HepG2 (cell line): ENCODE data around the gene SPCS1. TPM values are rescaled to one million over a fixed set of nuclear protein-coding genes. Genes with fewer than 3 reads are reported as not detected.

Source experiments
- ATAC-seq: fragments of 200-7000 bp; cut with Tn5 transposase; 3 replicates; pipeline ENCODE4 v1.9.1; 2020; ENCODE audit warnings: mild to moderate bottlenecking, moderate library complexity
- BruUV-seq: library from RNA; stranded (reverse); fragments of 400-500 nt; replicated peaks from 2 replicates; lab custom pipeline; 2021; lab: Mats Ljungman, UMichigan
- CTCF ChIA-PET: fragments of 300-600 bp; formaldehyde crosslinking; extraction: SDS; loops from one replicate; lab custom pipeline; 2021; ENCODE audit warnings: low total read pairs, inconsistent platforms, low intra/inter-chr PET ratio; lab: Yijun Ruan, JAX
- POLR2A ChIA-PET: fragments of 350-600 bp; sonication (Branson Sonifier 250); formaldehyde crosslinking; loops from one replicate; lab custom pipeline; 2020; ENCODE audit warnings: antibody characterized with exemption, inconsistent platforms; lab: Yijun Ruan, JAX
- DNase-seq: peaks from one replicate; pipeline ENCODE4 v3.0.0-alpha.2; 2015; ENCODE audit warnings: low spot score
- FAIRE-seq: peaks from 3 replicates; lab custom pipeline; 2011; peaks lifted over from hg19 to GRCh38; lab: Jason Lieb, UNC
- H2AFZ ChIP-seq: one replicate; pipeline ENCODE4 v1.6.1; 2011; ENCODE audit warnings: low read length, inconsistent platforms
- H3K27ac ChIP-seq: fragments of 300-600 bp; 3 replicates; pipeline ENCODE4 v1.8.0; 2011; ENCODE audit warnings: mixed run types, mild to moderate bottlenecking, mixed read lengths, low read length, inconsistent platforms; ENCODE audit not compliant: insufficient read depth; ENCODE audit errors: extremely low read length
- H3K27me3 ChIP-seq, 2 experiments: fragments of 200-600 bp in 1 of 2; 2 replicates in 1 of 2; 3 replicates in 1 of 2; pipeline versions ENCODE4 v1.6.0 to v1.8.0; 2011; ENCODE audit warnings: low read length in 2 of 2, mild to moderate bottlenecking in 2 of 2, moderate library complexity in 2 of 2, inconsistent platforms in 1 of 2; ENCODE audit not compliant: insufficient read depth in 2 of 2, control insufficient read depth in 1 of 2
- H3K36me3 ChIP-seq, 2 experiments: fragments of 200-600 bp in 1 of 2; replicated peaks in 1 of 2; 2 replicates in 1 of 2; 3 replicates in 1 of 2; pipeline versions ENCODE4 v1.5.1 to v1.8.0; 2011; ENCODE audit warnings: low read length in 2 of 2, inconsistent platforms in 1 of 2; ENCODE audit not compliant: insufficient read depth in 2 of 2, control insufficient read depth in 1 of 2
- H3K4me1 ChIP-seq: 2 replicates; pipeline ENCODE4 v1.5.1; 2012; ENCODE audit warnings: low read length, inconsistent platforms; ENCODE audit not compliant: insufficient read depth
- H3K4me2 ChIP-seq: 2 replicates; pipeline ENCODE4 v1.6.0; 2011; ENCODE audit warnings: low read depth, low read length, inconsistent platforms
- H3K4me3 ChIP-seq, 3 experiments: fragments of 200-600 bp in 1 of 3; sonication (generic), shearing (Covaris generic) in 1 of 3; replicated peaks in 1 of 3; 2 replicates each; pipeline ENCODE4 v1.5.1; 2011 to 2016; ENCODE audit warnings: low read length in 3 of 3, inconsistent platforms in 2 of 3, low read depth in 2 of 3, mild to moderate bottlenecking in 2 of 3, control low read depth in 1 of 3, mixed read lengths in 1 of 3; ENCODE audit not compliant: insufficient read depth in 1 of 3
- H3K79me2 ChIP-seq: one replicate; pipeline ENCODE4 v1.6.1; 2011; ENCODE audit warnings: low read length, inconsistent platforms; ENCODE audit not compliant: insufficient read depth
- H3K9ac ChIP-seq: 2 replicates; pipeline ENCODE4 v1.6.0; 2011; ENCODE audit warnings: mild to moderate bottlenecking, low read depth, low read length, inconsistent platforms; ENCODE audit not compliant: insufficient read depth
- H3K9me3 ChIP-seq: 2 replicates; pipeline ENCODE4 v1.5.1; 2012; ENCODE audit warnings: mild to moderate bottlenecking, low read length
- H4K20me1 ChIP-seq: 2 replicates; pipeline ENCODE4 v1.6.0; 2011; ENCODE audit warnings: inconsistent platforms, mild to moderate bottlenecking, low read length, moderate library complexity; ENCODE audit not compliant: insufficient read depth
- ARID3A ChIP-seq: IDR thresholded peaks from 2 replicates; pipeline ENCODE4 v1.6.1; 2012; ENCODE audit warnings: low read depth, low read length, improper control_type of control experiment
- BCL6 ChIP-seq: IDR thresholded peaks from 2 replicates; pipeline ENCODE4 v1.6.1; 2016; ENCODE audit warnings: missing genetic modification reagents, missing compliant biosample characterization
- E2F2 ChIP-seq: sonication (generic); formaldehyde crosslinking; IDR thresholded peaks from 2 replicates; pipeline ENCODE4 v1.4.0; 2020; ENCODE audit warnings: missing genetic modification reagents, borderline replicate concordance
- HNRNPK ChIP-seq: fragments of 200-400 bp; formaldehyde crosslinking; IDR thresholded peaks from 2 replicates; pipeline ENCODE4 v1.6.1; 2018; ENCODE audit warnings: low read length, low read depth, moderate library complexity, mild to moderate bottlenecking; ENCODE audit not compliant: poor library complexity, severe bottlenecking
- KAT2B ChIP-seq: fragments of 150-350 bp; IDR thresholded peaks from 2 replicates; pipeline ENCODE4 v1.6.1; 2014; ENCODE audit warnings: low read depth, low read length, borderline replicate concordance
- MIER3 ChIP-seq: IDR thresholded peaks from 2 replicates; pipeline ENCODE4 v1.6.1; 2016; ENCODE audit warnings: missing compliant biosample characterization, borderline replicate concordance
- NCOR1 ChIP-seq: fragments of 200-600 bp; sonication (generic); IDR thresholded peaks from 2 replicates; pipeline ENCODE4 v1.7.0; 2017; ENCODE audit warnings: antibody characterized with exemption, low read length, borderline replicate concordance
- SATB2 ChIP-seq: sonication (generic); formaldehyde crosslinking; IDR thresholded peaks from 2 replicates; pipeline ENCODE4 v1.5.0; 2020; ENCODE audit warnings: missing genetic modification reagents
- SKI ChIP-seq: fragments of 450-650 bp; IDR thresholded peaks from one replicate; pipeline ENCODE4 v1.6.1; 2018; ENCODE audit warnings: mild to moderate bottlenecking; ENCODE audit not compliant: partially characterized antibody
- THAP11 ChIP-seq: IDR thresholded peaks from 2 replicates; pipeline ENCODE4 v1.6.1; 2016; ENCODE audit warnings: missing biosample characterization, missing genetic modification reagents
- ZNF232 ChIP-seq: sonication (generic); formaldehyde crosslinking; IDR thresholded peaks from 2 replicates; pipeline ENCODE4 v1.4.0; 2020; ENCODE audit warnings: missing genetic modification reagents, borderline replicate concordance
- ZNF720 ChIP-seq: sonication (generic); formaldehyde crosslinking; IDR thresholded peaks from 2 replicates; pipeline ENCODE4 v1.4.0; 2020; ENCODE audit warnings: missing genetic modification reagents
- WGBS: methylation state at CpG from one replicate; pipeline ENCODE4 v1.1.6; 2017; ENCODE audit warnings: low lambda C conversion rate; 5-methylcytosine and 5-hydroxymethylcytosine counted together
- in situ Hi-C: cut with HindIII; loops from 2 replicates; pipeline ENCODE4 v1.10.0; 2017; ENCODE audit warnings: low pct_unique_long_range_greater_than_20kb; ENCODE audit not compliant: extremely low pct_ligation_motif_present
- intact Hi-C: fragments of 100-400 bp; cut with micrococcal nuclease; formaldehyde crosslinking; loops from one replicate; pipeline ENCODE4 v1.10.0; 2022; ENCODE audit not compliant: unreplicated experiment
- polyA plus RNA-seq, 8 experiments: library from polyadenylated mRNA; depleted of rRNA in 3 of 8; stranded (reverse) in 7 of 8; unstranded in 1 of 8; fragments of >200 nt; fragmentation: Illumina TruSeq in 4 of 8; extraction: Trizol in 4 of 8; gene quantifications; 2 replicates each; pipeline versions ENCODE4 v1.2.1 to v1.2.3, GENCODE V29; 2011 to 2016; ENCODE audit warnings: low read depth in 4 of 8, missing spikeins in 1 of 8, mixed read lengths in 1 of 8; ENCODE audit not compliant: insufficient read depth in 1 of 8
- total RNA-seq, 5 experiments: library from RNA; depleted of rRNA; stranded (reverse); fragments of >200 nt; fragmentation: Illumina TruSeq; extraction: Trizol; gene quantifications; 2 replicates each; pipeline ENCODE4 v1.2.3, GENCODE V29; 2016; ENCODE audit warnings: low read depth in 1 of 5
- TF ChIP-seq, protein P1 (sequence below): sonication (generic); formaldehyde crosslinking; conservative IDR thresholded peaks from 2 replicates; pipeline ENCODE4 v1.8.1; 2023; ENCODE audit warnings: missing genetic modification reagents
- TF ChIP-seq, protein P2 (sequence below): sonication (generic); formaldehyde crosslinking; IDR thresholded peaks from 2 replicates; pipeline ENCODE4 v1.4.0; 2020; ENCODE audit warnings: missing genetic modification reagents
- TF ChIP-seq, protein P3 (sequence below): sonication (generic); formaldehyde crosslinking; IDR thresholded peaks from 2 replicates; pipeline ENCODE4 v1.8.0; 2022; ENCODE audit warnings: mild to moderate bottlenecking, missing genetic modification reagents

The SPCS1 gene
- total and polyA plus RNA-seq, 2 of the 13 experiments (the other 11 are each of a cell fraction or from before 2014, with no cell fraction given), result 84.6 to 120 TPM

DNA sequence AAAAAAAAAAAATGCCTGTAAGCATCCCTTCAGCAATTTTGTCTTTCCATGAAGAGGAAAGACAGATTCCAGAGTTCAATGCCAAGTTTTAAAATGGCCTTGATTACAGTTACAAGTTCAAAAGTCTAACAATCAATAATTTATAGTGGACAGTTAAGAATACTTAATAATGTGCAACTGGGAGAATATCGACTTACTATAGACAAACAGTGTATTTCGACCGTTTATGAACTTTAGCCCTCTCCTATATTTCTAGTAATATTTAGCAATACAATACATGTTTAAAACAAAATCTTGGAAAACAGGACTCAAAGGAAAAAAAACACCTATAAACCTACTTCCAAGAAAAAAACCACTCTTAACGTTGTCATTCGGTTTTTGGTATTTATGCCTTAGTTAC, 21.7 kb upstream of the SPCS1 start:
- peaks cover 10 to 30% of the 10 kb centered on the region in 2 experiments for H3K36me3 ChIP-seq
- intact Hi-C loops, result no loop called here
- DNase-seq (no peak), FAIRE-seq (no peak), ATAC-seq (no peak)
- BruUV-seq, result no TSS peak
- CTCF ChIA-PET, result no interaction called here
- no peak overlapping the region for H2AFZ ChIP-seq
- H3K4me3 ChIP-seq, result peak overlapping the region in 2 of 3 experiments; percentile 66 to 96; a peak in 3 of 6 replicates
- peaks cover 13% of the 10 kb centered on the region for H4K20me1 ChIP-seq
- H3K4me1 ChIP-seq, result peaks cover 81% of the 10 kb centered on the region
- POLR2A ChIA-PET, result interaction anchor here (4.5 to 12.6 kb wide), 2 partner anchors 12 to 21 kb away, joined by 18 to 118 read pairs; partner anchors contain the start of genes GLT8D1 and SPCS1
- in situ Hi-C loops, result loop anchor here (10.0 kb wide), 1 partner anchor 229 kb away; the partner anchor contains the start of genes NISCH and TNNC1
- no peaks in the 10 kb centered on the region; a peak in 1 of 5 replicates for H3K27me3 ChIP-seq
- H3K9me3 ChIP-seq, result no peaks in the 10 kb centered on the region
- WGBS, result 7% methylated on average over 5 of the region's 5 CpGs
- peak overlapping the region; percentile 99; the same call in 1 of the 2 replicates for H3K9ac ChIP-seq
- peak overlapping the region; percentile 82 for H3K27ac ChIP-seq
- peak overlapping the region; percentile 77 for H3K4me2 ChIP-seq
- peaks cover 82% of the 10 kb centered on the region for H3K79me2 ChIP-seq
- TF ChIP-seq SATB2 (no peak), ARID3A (peak; percentile 80), MIER3 (CRISPR knock-in tag) (no peak), BCL6 (peak; percentile 76), THAP11 (no peak), KAT2B (peak; percentile 83), ZNF232 (no peak), ZNF720 (no peak), SKI (peak; percentile 30), NCOR1 (0 out of 2 replicates have a peak, but pooled peaks have one; percentile 34), E2F2 (CRISPR knock-in tag) (no peak), HNRNPK (no peak)
- TF ChIP-seq, protein P1, sequence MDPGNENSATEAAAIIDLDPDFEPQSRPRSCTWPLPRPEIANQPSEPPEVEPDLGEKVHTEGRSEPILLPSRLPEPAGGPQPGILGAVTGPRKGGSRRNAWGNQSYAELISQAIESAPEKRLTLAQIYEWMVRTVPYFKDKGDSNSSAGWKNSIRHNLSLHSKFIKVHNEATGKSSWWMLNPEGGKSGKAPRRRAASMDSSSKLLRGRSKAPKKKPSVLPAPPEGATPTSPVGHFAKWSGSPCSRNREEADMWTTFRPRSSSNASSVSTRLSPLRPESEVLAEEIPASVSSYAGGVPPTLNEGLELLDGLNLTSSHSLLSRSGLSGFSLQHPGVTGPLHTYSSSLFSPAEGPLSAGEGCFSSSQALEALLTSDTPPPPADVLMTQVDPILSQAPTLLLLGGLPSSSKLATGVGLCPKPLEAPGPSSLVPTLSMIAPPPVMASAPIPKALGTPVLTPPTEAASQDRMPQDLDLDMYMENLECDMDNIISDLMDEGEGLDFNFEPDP (CRISPR knock-in tag), result no peak
- TF ChIP-seq, protein P2, sequence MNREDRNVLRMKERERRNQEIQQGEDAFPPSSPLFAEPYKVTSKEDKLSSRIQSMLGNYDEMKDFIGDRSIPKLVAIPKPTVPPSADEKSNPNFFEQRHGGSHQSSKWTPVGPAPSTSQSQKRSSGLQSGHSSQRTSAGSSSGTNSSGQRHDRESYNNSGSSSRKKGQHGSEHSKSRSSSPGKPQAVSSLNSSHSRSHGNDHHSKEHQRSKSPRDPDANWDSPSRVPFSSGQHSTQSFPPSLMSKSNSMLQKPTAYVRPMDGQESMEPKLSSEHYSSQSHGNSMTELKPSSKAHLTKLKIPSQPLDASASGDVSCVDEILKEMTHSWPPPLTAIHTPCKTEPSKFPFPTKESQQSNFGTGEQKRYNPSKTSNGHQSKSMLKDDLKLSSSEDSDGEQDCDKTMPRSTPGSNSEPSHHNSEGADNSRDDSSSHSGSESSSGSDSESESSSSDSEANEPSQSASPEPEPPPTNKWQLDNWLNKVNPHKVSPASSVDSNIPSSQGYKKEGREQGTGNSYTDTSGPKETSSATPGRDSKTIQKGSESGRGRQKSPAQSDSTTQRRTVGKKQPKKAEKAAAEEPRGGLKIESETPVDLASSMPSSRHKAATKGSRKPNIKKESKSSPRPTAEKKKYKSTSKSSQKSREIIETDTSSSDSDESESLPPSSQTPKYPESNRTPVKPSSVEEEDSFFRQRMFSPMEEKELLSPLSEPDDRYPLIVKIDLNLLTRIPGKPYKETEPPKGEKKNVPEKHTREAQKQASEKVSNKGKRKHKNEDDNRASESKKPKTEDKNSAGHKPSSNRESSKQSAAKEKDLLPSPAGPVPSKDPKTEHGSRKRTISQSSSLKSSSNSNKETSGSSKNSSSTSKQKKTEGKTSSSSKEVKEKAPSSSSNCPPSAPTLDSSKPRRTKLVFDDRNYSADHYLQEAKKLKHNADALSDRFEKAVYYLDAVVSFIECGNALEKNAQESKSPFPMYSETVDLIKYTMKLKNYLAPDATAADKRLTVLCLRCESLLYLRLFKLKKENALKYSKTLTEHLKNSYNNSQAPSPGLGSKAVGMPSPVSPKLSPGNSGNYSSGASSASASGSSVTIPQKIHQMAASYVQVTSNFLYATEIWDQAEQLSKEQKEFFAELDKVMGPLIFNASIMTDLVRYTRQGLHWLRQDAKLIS (CRISPR knock-in tag), result no peak
- TF ChIP-seq, protein P3, sequence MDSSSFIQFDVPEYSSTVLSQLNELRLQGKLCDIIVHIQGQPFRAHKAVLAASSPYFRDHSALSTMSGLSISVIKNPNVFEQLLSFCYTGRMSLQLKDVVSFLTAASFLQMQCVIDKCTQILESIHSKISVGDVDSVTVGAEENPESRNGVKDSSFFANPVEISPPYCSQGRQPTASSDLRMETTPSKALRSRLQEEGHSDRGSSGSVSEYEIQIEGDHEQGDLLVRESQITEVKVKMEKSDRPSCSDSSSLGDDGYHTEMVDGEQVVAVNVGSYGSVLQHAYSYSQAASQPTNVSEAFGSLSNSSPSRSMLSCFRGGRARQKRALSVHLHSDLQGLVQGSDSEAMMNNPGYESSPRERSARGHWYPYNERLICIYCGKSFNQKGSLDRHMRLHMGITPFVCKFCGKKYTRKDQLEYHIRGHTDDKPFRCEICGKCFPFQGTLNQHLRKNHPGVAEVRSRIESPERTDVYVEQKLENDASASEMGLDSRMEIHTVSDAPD, result no peak
